ENCODE measurements around the gene RRAGC.
"Not testable (repeated sequence)": the region's sequence is repeated elsewhere in the genome, so short reads cannot be mapped to it uniquely, and the experiment has no call there.

RRAGC gene

GRCh38 chr1:38814984-38815464 is 44.5 kb downstream of the RRAGC start:
- DNase-seq, result no peak

- no peak for DNase-seq
Observed at GRCh38 chr1:38814444-38814983, 45.1 kb downstream of the RRAGC start.

DNA sequence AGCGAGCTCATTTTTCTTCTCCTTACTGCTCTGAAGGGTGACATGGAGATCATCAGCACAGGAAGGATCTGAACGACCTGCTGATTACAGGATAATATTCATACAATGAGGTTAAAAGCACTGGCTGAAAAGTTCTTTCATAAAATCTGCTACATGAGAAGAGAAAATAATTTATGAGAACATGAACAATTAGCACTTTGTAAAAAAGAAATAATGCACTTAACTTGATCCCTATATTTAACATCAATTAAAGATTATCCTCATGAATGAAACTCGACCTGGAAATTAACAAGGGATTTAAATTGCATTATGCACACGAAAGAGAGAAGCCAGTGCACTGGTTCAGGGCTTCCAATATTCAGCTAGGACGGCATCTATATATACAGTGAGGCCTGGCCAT is 46.6 kb downstream of the RRAGC start:
- DNase-seq, result no peak

- not testable (repeated sequence) for DNase-seq
Observed at GRCh38 chr1:38811466-38811865, 48.1 kb downstream of the RRAGC start.

DNA sequence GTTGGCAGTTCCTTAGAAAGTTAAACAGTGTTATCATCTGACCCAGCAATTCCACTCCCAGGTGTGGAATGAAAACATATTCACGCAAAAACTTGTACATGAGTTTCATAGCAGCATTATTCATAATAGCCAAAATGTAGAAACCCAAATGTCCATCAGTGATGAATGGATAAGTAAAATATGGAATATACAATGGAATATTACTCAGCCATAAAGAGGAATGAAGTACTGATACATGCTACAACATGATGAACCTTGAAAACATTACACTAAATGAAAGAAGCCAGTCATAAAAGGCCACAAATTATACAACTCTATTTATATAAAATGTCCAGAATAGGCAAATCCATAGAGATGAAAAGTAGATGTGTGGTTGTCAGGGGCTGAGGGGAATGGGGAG is 53.5 kb downstream of the RRAGC start:
- no peak for DNase-seq

- no peak for DNase-seq
Observed at GRCh38 chr1:38805036-38805435, 54.5 kb downstream of the RRAGC start.

DNA sequence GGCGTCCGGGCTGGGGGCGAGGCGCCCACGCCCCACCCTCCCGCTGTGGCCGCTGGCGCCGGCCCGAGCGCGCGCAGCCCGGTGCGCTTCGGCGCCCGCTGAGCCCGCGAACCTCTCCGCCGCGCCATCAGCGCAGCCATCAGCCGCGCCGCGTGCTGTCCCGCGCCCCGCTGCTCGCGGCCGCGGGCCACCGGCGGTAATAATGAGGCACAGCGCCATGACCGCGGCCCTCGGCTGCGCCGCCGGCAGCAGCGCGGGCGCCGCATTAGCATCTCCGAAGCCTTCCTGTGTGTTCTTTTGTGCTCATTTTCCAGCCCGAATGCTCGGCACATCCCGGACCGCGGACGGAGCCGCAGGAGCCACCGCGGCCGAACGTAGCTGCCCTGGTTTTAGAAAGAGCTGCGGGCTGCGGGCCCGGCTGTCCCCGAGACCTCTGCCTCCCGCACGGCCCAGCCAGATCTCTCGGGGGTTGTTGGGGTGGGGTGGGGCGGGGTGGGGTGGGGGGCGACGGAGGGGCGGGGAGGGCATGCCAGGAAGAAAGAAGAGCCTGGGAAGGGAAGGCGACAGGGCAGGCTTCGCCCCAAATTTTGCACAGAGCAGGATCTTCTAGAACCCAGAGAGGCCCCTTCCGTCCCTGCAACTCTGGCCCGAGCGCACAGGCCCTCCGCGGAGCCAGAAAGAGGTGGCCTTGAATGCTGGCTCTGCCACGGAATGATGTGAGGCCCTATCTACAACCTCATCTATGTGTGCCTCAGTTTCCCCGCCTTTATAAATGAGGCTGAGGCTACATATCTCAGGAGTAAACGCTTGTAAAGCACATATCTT is 55.3 kb downstream of the RRAGC start:
- no peak for DNase-seq

DNA sequence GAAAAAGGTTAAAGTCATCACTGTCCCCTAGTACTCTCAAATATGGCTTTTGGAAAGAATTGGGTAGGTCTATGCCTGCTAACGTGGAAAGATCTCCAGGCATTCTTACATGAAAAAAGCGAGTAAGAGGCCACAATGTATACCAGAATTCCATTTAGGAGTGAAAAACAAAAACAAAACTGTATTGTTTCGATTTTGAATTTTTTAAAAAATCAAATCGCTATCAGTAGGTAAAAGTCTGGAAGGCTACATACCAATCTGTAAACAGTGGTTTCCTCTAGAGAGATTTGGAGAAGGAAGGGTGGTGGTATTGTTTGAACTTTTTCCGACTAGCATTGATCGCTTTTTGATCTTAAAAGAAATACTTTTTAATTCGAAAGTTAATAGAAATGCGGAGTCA is 55.9 kb downstream of the RRAGC start:
- no peak for DNase-seq

- no peak for DNase-seq
Observed at GRCh38 chr1:38800720-38801671, 58.6 kb downstream of the RRAGC start.

- DNase-seq, result no peak
Observed at GRCh38 chr1:38793299-38793698, 66.3 kb downstream of the RRAGC start.

DNA sequence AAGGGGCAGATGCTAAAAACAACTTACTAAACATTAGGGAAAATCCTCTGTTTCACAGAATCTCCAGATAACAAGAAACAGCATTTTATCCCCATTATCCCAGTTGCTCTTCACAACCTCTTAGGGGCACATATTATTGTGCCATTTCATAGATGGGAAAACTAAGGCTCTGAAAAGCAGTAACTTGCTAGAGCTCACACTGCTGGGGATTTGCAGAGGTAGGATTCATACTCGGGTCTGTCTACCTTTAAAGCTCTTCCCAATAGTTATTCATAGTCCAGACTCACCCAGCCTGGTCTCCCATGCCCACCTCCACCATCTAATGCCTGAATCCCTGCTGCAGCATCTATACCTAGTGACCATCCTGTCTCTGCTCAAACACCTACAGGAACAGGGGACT is 67.7 kb downstream of the RRAGC start:
- no peak for DNase-seq

DNA sequence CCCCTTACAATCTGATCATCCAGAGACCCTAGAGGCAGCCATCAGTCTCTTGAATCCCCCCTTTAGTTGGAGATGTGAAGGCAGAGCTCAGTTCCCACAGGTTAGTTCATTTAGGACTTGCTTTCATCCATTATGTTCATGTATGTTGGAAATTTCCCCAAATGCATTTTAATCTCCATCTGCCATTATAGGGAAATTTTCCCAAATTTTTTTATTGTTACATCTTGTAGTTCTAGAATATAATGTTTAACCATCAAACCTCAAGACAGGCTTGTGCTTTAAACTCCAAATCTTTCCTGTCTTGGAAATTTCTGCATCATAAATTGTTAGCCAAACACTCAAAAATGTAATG is 68.4 kb downstream of the RRAGC start:
- no peak for DNase-seq

- no peak for DNase-seq
Observed at GRCh38 chr1:38790422-38791163, 69.0 kb downstream of the RRAGC start.

DNA sequence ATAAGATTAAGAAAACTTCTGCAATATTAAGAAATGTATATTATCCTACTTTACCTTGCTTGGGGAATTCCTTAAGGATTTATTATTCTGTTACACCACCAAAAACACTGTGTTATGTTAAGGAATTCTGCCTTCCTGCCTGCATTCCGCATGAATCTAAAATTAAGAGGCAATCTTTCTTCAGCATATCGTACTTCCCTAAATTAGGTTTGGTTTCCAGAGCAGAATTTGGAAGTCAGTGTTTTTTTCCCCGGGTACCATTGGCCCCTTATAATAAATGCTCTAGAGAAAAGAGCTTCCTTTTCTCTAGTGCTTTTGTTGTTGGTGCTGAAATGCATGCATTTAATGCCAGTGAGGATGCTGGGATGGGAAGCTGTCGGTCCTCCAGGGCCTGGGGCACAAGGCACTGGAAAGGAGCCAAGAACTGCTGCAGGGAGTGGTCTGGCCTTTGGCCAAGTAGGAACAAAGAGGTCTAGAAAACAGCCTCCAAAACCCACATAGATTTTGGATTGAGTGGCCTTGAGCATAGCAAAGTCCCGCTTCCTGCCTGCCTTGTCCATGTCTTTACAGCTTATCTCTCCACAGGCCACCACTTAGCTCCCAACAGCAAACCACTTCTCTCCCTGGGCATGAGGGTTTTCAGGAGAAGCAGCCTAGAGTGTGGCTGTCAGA is 69.9 kb downstream of the RRAGC start:
- DNase-seq, result no peak

- DNase-seq, result no peak
Observed at GRCh38 chr1:38788341-38789336, 70.9 kb downstream of the RRAGC start.

Data from NCI-H774 (cell line).